NT2/D1 (cell line): ENCODE results near the gene BCAT1.
"Not testable (repeated sequence)": the region's sequence is repeated elsewhere in the genome, so short reads cannot be mapped to it uniquely, and the experiment has no call there.

Source experiments
- DNase-seq: peaks from one replicate; pipeline ENCODE4 v3.0.0-alpha.2; 2011; ENCODE audit warnings: low read depth, low spot score
- H3K27me3 ChIP-seq: 2 replicates; pipeline ENCODE4 v1.6.0; 2011; ENCODE audit warnings: mild to moderate bottlenecking; ENCODE audit not compliant: insufficient read length, insufficient read depth
- H3K36me3 ChIP-seq: 2 replicates; pipeline ENCODE4 v1.6.1; 2011; ENCODE audit warnings: mild to moderate bottlenecking, low read length, mixed read lengths; ENCODE audit not compliant: insufficient read depth, insufficient read length
- H3K4me1 ChIP-seq: 2 replicates; pipeline ENCODE4 v1.5.1; 2011; ENCODE audit not compliant: insufficient read depth, insufficient read length
- H3K4me3 ChIP-seq: 2 replicates; pipeline ENCODE4 v1.5.1; 2011; ENCODE audit warnings: low read depth; ENCODE audit not compliant: insufficient read length
- H3K9ac ChIP-seq: 2 replicates; pipeline ENCODE4 v1.6.0; 2011; ENCODE audit warnings: low read depth; ENCODE audit not compliant: insufficient read length
- H3K9me3 ChIP-seq: 2 replicates; pipeline ENCODE4 v1.5.1; 2011; ENCODE audit warnings: mild to moderate bottlenecking, low read length; ENCODE audit not compliant: insufficient read depth
- SUZ12 ChIP-seq: IDR thresholded peaks from 2 replicates; pipeline ENCODE4 v1.6.1; 2011; ENCODE audit not compliant: insufficient read length, insufficient read depth; ENCODE audit errors: extremely low read depth
- YY1 ChIP-seq: IDR thresholded peaks from 2 replicates; pipeline ENCODE4 v1.6.1; 2011; ENCODE audit not compliant: insufficient read length, insufficient read depth
- ZNF274 ChIP-seq: IDR thresholded peaks from 2 replicates; pipeline ENCODE4 v1.6.1; 2011; ENCODE audit warnings: mild to moderate bottlenecking, low read depth, low read length

Gene BCAT1

DNA sequence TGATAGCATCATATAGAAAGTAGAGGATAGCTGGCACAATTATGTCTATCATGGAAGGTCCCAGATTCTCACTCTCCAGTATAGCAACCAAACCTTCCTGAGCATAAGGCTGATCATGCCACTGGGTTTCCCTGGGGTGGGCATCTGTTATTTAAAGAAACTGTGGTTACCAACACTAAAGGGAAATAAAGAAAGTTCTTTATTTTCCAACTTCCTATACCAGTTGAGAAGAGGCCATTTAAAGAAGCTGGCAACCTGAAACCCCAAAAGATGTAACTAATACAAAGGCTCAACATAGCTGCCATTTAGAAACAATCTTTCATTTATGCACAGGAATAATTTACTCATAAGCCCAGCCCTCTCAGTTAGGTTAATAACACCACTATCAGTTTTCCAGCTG is 3.1 kb downstream of the BCAT1 start:
- Histone ChIP-seq H3K4me1 (no peaks in the 10 kb centered on the region), H3K9ac (peak overlapping the region; percentile 4), H3K36me3 (peaks cover 56% of the 10 kb centered on the region), H3K27me3 (no peaks in the 10 kb centered on the region), H3K9me3 (no peaks in the 10 kb centered on the region), H3K4me3 (no peak overlapping the region)
- TF ChIP-seq SUZ12: no peak
- TF ChIP-seq YY1: no peak
- TF ChIP-seq ZNF274: no peak
- no peak for DNase-seq

DNA sequence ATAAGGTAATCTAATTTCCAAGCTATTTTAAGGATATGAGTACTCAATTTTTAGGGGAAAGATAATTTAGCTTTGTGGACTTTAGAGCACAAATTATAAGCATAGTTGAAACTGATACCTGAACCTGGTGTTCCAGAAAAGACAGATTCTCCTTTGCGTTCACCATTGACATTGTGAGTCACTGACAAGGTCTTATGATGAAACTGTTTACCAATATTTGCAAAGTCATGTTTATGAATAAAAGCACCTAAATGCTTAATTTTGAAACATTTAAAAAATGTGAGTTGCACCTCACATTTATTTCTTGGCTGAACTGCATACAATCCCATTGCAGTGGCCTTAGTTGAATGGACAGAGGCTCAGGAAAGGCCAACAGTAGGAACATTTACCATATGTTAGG is 3.9 kb downstream of the BCAT1 start:
- no peak overlapping the region for H3K4me3 ChIP-seq
- no peak overlapping the region for H3K9ac ChIP-seq
- DNase-seq: no peak
- H3K36me3 ChIP-seq: peaks cover 61% of the 10 kb centered on the region
- no peak for TF ChIP-seq YY1
- no peaks in the 10 kb centered on the region for H3K9me3 ChIP-seq
- H3K27me3 ChIP-seq: no peaks in the 10 kb centered on the region
- H3K4me1 ChIP-seq: no peaks in the 10 kb centered on the region

DNA sequence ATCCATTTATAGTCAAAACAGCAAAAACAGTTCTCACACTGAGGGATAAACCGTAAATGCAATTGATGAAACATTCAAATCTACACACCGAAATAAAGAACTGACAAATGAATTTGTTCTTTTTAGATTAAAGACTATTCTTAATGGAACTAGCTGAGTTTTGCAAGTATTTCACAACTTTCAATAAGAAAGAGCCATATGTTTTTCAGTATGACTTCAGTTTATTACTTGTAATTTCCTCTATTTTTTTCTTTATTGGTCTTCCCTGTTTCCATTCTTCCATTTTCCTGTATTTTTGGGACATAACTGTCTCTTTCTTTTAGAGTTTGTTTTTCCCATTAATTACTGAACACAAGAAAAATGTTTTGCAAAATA is 4.3 kb downstream of the BCAT1 start:
- Histone ChIP-seq H3K36me3 (peaks cover 62% of the 10 kb centered on the region), H3K9me3 (no peaks in the 10 kb centered on the region), H3K4me3 (no peak overlapping the region), H3K27me3 (no peaks in the 10 kb centered on the region), H3K9ac (no peak overlapping the region), H3K4me1 (no peaks in the 10 kb centered on the region)
- DNase-seq: no peak
- no peak for TF ChIP-seq YY1
- TF ChIP-seq ZNF274: no peak
- TF ChIP-seq SUZ12: no peak

DNA sequence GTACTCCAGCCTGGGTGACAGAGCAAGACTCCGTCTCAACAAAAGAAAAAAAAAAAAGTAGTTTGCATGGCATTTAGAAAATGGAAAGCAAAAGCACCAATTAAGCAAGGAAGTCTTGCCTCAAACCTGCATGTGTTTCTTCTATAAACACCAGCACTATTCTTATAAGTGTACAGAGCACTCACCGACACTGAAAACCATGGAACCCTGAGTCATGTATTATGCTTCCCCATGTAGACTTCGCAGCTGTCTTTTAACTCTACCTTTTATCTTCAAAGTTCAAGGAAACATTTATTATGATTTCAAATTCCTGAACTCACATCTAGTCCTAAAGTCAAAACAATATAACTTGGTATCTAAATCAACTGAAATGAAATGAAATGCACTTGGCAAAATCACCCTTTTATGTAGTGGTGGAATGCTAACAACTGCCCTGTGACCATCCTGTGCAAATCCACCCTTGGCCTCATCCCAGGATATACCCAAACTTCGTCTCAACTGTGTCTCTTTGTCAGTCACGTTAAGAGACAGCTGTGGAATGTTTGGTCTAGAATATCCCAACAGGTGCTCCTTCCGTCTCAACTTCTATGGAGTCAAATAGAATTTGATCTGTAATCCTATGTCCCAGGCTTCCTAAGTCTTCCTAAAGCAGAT is 4.8 kb downstream of the BCAT1 start:
- TF ChIP-seq YY1: no peak
- no peak for TF ChIP-seq SUZ12
- TF ChIP-seq ZNF274: no peak
- no peak for DNase-seq
- Histone ChIP-seq H3K27me3 (no peaks in the 10 kb centered on the region), H3K4me3 (no peak overlapping the region), H3K36me3 (peaks cover 64% of the 10 kb centered on the region), H3K9me3 (no peaks in the 10 kb centered on the region), H3K4me1 (no peaks in the 10 kb centered on the region), H3K9ac (no peak overlapping the region)

DNA sequence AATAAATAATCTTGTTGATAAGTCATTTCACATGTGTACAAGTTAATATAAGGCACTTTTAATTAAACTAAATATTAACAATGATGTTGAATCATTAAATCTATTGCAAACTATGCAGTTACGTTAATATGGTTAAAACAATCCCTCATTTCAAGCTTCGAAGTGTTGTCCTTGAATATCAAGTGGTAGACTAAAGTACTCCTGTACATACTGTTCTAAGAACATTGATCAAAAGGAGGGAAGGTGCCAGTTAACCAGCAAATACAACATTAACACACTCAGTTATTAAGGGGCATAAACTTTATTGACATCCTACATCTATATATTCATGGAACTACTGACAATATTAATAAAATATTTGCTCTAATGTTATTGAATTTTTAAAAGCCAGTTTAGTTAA is 8.7 kb downstream of the BCAT1 start:
- no peak overlapping the region for H3K4me3 ChIP-seq
- H3K4me1 ChIP-seq: no peaks in the 10 kb centered on the region
- peaks cover 67% of the 10 kb centered on the region for H3K36me3 ChIP-seq
- DNase-seq: no peak
- no peaks in the 10 kb centered on the region for H3K27me3 ChIP-seq
- H3K9ac ChIP-seq: no peak overlapping the region
- no peak for TF ChIP-seq ZNF274
- no peak for TF ChIP-seq YY1
- no peak for TF ChIP-seq SUZ12
- peaks cover under 1% of the 10 kb centered on the region; the same call in 1 of the 2 replicates for H3K9me3 ChIP-seq

DNA sequence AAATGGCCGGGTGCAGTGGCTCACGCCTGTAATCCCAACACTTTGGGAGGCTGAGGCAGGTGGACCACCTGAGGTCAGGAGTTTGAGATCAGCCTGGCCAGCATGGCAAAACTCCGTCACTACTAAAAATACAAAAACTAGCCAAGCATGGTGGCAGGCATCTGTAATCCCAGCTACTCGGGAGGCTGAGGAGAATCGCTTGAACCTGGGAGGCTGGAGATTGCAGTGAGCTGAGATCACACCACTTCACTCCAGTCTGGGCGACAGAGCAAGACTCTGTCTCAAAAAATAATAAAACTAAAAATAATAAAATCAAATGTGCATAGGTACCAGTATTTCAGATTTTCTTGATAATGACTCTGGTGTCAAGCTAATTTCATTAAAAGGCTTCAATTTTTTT is 9.3 kb downstream of the BCAT1 start:
- H3K36me3 ChIP-seq: peaks cover 67% of the 10 kb centered on the region
- not testable (repeated sequence) for H3K4me1 ChIP-seq

DNA sequence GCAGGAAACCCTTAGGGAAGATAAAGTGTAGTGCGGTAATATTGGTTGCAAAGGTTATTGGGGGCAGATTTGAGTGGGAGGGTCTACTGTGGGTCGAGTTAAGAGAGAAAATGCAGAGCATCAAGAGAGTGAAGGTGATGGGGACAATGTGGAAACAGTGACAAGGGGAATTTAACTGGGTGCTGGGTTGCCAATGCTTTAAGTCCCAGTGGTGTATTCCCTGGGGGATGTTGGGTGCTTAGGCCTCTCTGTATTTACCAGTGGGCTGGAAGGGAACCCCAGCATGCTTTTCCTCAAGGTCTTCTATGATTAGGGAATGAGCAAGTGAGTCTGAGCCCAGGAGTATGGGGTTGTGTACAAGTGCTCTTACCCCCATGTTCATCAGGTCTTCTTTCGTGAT is 10.6 kb downstream of the BCAT1 start:
- H3K9me3 ChIP-seq: peaks cover 14% of the 10 kb centered on the region; the same call in 1 of the 2 replicates
- no peak for DNase-seq
- peaks cover 67% of the 10 kb centered on the region for H3K36me3 ChIP-seq
- TF ChIP-seq ZNF274 (no peak), YY1 (no peak), SUZ12 (no peak)
- no peak overlapping the region for H3K9ac ChIP-seq
- H3K4me1 ChIP-seq: no peaks in the 10 kb centered on the region
- no peaks in the 10 kb centered on the region for H3K27me3 ChIP-seq
- no peak overlapping the region for H3K4me3 ChIP-seq

More for the DNA sequence above, 9.3 kb downstream of the BCAT1 start:
- not testable (repeated sequence) for H3K27me3 ChIP-seq, H3K9me3 ChIP-seq, H3K4me3 ChIP-seq, H3K9ac ChIP-seq, DNase-seq
